ENCODE measurements around the gene CTDSP2. TPM values are rescaled to one million over a fixed set of nuclear protein-coding genes. Genes with fewer than 3 reads are reported as not detected.

Gene CTDSP2
- total and polyA plus RNA-seq, 7 donors = 85.3 to 183 (median 122) TPM

DNA sequence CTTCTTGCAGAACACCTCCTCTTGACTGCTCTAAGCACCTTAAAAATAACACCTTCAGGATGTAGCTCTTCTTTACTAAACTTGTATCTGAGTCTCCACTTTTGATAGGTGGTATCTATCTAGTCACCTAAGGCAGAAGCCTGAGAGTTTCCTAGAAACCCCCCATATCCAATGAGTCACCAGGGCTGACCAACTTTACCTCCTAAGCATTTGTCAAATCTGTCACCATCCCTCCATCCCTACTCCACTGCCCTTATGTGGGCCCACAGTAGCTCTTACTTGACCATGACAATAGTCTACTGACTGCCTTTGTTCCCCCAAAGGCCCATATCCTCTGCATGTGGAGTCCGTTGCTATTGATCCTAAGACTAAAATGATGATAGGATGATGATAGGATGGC is 43.9 kb downstream of the CTDSP2 start:
- DNase-seq = no peak
- peaks cover 2 to 79% (median 28%) of the 10 kb centered on the region in 4 donors for H3K36me3 ChIP-seq
- intact Hi-C loops (cut with DNase I) = loop anchor here (1.0 to 2.0 kb wide), 2 partner anchors 26 to 103 kb away; no protein-coding TSS in a partner anchor
- no peak overlapping the region for H3K27ac ChIP-seq
- H3K4me3 ChIP-seq = no peak overlapping the region
- no peaks in the 10 kb centered on the region for H3K27me3 ChIP-seq
- H3K9me3 ChIP-seq = no peaks in the 10 kb centered on the region
- peaks cover 0 to 8% (median 5%) of the 10 kb centered on the region in 4 donors for H3K4me1 ChIP-seq
- WGBS, 2 donors = 90 to 92% methylated on average over 1 of the region's 1 CpG
- TF ChIP-seq EP300 (IDR thresholded peaks at IDR 0.05) (no peak), POLR2AphosphoS5 (IDR thresholded peaks at IDR 0.05) (no peak), POLR2A (IDR thresholded peaks at IDR 0.05) (no peak)
- TF ChIP-seq, protein P1, sequence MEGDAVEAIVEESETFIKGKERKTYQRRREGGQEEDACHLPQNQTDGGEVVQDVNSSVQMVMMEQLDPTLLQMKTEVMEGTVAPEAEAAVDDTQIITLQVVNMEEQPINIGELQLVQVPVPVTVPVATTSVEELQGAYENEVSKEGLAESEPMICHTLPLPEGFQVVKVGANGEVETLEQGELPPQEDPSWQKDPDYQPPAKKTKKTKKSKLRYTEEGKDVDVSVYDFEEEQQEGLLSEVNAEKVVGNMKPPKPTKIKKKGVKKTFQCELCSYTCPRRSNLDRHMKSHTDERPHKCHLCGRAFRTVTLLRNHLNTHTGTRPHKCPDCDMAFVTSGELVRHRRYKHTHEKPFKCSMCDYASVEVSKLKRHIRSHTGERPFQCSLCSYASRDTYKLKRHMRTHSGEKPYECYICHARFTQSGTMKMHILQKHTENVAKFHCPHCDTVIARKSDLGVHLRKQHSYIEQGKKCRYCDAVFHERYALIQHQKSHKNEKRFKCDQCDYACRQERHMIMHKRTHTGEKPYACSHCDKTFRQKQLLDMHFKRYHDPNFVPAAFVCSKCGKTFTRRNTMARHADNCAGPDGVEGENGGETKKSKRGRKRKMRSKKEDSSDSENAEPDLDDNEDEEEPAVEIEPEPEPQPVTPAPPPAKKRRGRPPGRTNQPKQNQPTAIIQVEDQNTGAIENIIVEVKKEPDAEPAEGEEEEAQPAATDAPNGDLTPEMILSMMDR (IDR thresholded peaks at IDR 0.05) = no peak

DNA sequence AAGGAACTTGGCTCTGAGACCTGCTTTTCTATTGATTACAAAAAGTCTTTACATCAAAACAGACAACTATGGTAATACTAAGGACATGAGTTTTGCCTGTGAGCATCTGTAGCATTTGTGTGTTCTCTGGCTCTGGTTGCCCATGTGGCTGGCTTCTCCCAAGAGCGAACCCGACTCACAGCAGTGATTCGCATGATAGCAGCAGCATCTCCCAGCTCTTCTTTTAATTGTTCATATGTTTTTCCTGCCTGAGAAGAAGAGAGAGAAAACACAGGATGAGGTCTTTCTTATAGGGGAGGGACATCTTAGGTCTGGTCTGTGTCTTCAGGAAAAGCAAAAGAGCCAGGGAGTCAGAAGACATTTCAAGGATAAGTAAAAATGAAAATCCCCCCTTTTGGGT is 45.6 kb downstream of the CTDSP2 start:
- no peaks in the 10 kb centered on the region for H3K9me3 ChIP-seq
- peaks cover 11 to 79% (median 28%) of the 10 kb centered on the region in 4 donors for H3K36me3 ChIP-seq
- no peaks in the 10 kb centered on the region for H3K27me3 ChIP-seq
- WGBS, 2 donors = 96 to 99% methylated on average over 3 of the region's 3 CpGs
- no peak overlapping the region for H3K4me3 ChIP-seq
- intact Hi-C loops (cut with DNase I) = no loop called here
- no peak overlapping the region for H3K27ac ChIP-seq
- H3K4me1 ChIP-seq = peaks cover 0 to 8% (median 5%) of the 10 kb centered on the region in 4 donors
- DNase-seq = no peak
- TF ChIP-seq EP300 (IDR thresholded peaks at IDR 0.05) = no peak
- TF ChIP-seq, protein P1 (IDR thresholded peaks at IDR 0.05) = no peak
- no peak for TF ChIP-seq POLR2A (IDR thresholded peaks at IDR 0.05)
- no peak for TF ChIP-seq POLR2AphosphoS5 (IDR thresholded peaks at IDR 0.05)

DNA sequence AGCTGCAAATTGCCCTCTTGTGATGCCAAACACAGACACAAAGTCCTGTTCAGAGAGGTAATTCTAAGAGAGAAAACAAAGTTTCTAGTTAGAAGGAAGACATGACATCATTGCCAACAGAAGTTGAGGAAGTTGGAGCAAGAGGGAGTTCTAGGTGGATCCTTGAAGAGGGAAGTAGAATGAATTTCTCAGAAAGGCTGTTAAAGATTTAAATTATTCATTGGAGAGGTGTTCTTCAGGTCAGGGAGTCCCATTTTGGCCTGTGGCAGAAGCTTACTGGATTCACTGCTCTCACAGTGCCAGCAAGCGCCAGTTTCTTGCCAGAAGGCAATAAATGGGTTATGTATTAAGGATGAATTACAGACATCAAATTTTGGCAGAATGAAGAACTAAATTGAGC is 48.6 kb downstream of the CTDSP2 start:
- DNase-seq = no peak
- no peaks in the 10 kb centered on the region for H3K27me3 ChIP-seq
- H3K4me3 ChIP-seq = no peak overlapping the region
- no peaks in the 10 kb centered on the region for H3K4me1 ChIP-seq
- no peaks in the 10 kb centered on the region for H3K9me3 ChIP-seq
- peaks cover 16 to 96% (median 36%) of the 10 kb centered on the region in 4 donors for H3K36me3 ChIP-seq
- TF ChIP-seq EP300 (IDR thresholded peaks at IDR 0.05) (no peak), POLR2AphosphoS5 (IDR thresholded peaks at IDR 0.05) (no peak), POLR2A (IDR thresholded peaks at IDR 0.05) (no peak)
- TF ChIP-seq, protein P1 (IDR thresholded peaks at IDR 0.05) = no peak
- H3K27ac ChIP-seq = no peak overlapping the region
- intact Hi-C loops (cut with DNase I) = no loop called here
- WGBS, 2 donors = 60 to 71% methylated on average over 1 of the region's 1 CpG

DNA sequence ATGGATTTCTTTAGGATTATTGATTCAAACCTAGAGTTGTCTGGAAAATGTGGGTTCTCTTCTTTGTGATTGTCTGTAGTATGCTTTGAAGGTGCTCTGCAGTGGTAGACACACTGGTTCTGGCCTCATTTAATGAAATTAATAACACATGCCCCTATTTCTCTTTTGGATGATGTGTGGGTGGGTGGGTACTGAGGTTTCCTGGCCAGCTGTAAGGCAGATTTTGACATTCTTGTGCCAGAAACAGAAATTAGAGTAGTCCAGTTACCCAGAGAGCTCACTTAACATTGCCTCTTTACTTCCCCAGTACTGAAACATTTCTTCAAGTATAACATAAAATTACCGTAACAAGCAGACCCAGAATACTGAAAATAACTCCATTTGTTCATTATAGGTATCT is 49.5 kb downstream of the CTDSP2 start:
- Histone ChIP-seq H3K27me3 (no peaks in the 10 kb centered on the region), H3K9me3 (no peaks in the 10 kb centered on the region), H3K4me3 (no peak overlapping the region), H3K27ac (no peak overlapping the region), H3K4me1 (no peaks in the 10 kb centered on the region), H3K36me3 (peaks cover 16 to 96% (median 39%) of the 10 kb centered on the region in 4 donors)
- intact Hi-C loops (cut with DNase I) = no loop called here
- WGBS, 2 donors = 97 to 98% methylated on average over 1 of the region's 1 CpG
- no peak for DNase-seq
- TF ChIP-seq EP300 (IDR thresholded peaks at IDR 0.05) = no peak
- TF ChIP-seq, protein P1 (IDR thresholded peaks at IDR 0.05) = no peak
- no peak for TF ChIP-seq POLR2AphosphoS5 (IDR thresholded peaks at IDR 0.05)
- TF ChIP-seq POLR2A (IDR thresholded peaks at IDR 0.05) = no peak

DNA sequence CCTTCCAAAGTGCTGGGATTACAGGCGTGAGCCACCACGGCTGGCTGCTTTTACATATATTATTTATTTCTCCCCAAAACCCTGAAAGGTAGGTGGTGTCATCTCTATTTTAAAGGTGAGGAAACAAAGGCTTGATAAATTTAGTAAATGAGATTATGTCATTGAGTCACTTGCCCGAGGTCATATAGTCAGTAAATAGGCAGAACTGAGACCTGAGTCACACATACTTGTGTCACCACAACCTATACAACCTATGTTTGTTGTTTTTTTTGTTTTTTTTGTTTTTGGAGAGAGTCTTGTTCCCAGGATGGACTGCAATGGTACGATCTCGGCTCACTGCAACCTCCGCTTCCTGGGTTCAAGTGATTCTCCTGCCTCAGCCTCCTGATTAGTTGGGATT is 51.2 kb downstream of the CTDSP2 start:
- H3K27me3 ChIP-seq = no peaks in the 10 kb centered on the region
- H3K4me3 ChIP-seq = no peak overlapping the region
- no peak overlapping the region for H3K27ac ChIP-seq
- peaks cover 16 to 93% (median 32%) of the 10 kb centered on the region in 4 donors for H3K36me3 ChIP-seq
- TF ChIP-seq POLR2A (IDR thresholded peaks at IDR 0.05) (no peak), EP300 (IDR thresholded peaks at IDR 0.05) (no peak), POLR2AphosphoS5 (IDR thresholded peaks at IDR 0.05) (no peak)
- TF ChIP-seq, protein P1 (IDR thresholded peaks at IDR 0.05) = no peak
- H3K9me3 ChIP-seq = no peaks in the 10 kb centered on the region
- no peak for DNase-seq
- intact Hi-C loops (cut with DNase I) = no loop called here
- H3K4me1 ChIP-seq = no peaks in the 10 kb centered on the region
- WGBS, 2 donors = 92 to 96% methylated on average over 6 of the region's 6 CpGs

All from sigmoid colon (tissue), 7 donors.